HG03097 (cell line): ENCODE data around the gene GADD45B.
A peak's percentile ranks its signal among the peaks of the same experiment; 100 is the strongest.
"Not testable (repeated sequence)": the region's sequence is repeated elsewhere in the genome, so short reads cannot be mapped to it uniquely, and the experiment has no call there.

Experiments
- ATAC-seq: cut with Tn5 transposase; IDR thresholded peaks from one replicate; pipeline ENCODE4 v1.9.1; 2021; ENCODE audit not compliant: unreplicated experiment, low FRiP score

The GADD45B gene

DNA sequence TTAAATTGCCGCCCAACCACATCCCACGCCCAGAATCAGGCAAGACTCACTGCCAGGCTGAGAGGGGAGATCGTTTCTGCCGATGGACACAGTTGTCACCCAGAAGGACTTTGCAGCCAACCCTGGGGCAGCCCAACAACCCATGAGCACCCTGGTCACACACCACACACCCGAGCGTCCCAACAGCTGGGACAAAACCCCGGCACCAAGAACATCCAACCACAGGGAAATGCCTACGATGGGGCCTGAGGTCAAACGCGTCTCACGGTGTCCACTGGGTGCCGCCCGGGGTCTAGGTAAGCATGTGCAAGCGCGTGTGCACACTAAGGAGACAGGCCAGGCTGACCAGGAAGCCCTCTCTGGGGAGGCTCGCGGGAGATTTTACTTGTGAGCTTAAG lies 32.1 kb upstream of the GADD45B start:
- no peak for ATAC-seq

GRCh38 chr19:2444251-2445002 lies 31.5 kb upstream of the GADD45B start:
- ATAC-seq: no peak

- no peak for ATAC-seq
Measured at GRCh38 chr19:2446381-2446780, 29.5 kb upstream of the GADD45B start.

DNA sequence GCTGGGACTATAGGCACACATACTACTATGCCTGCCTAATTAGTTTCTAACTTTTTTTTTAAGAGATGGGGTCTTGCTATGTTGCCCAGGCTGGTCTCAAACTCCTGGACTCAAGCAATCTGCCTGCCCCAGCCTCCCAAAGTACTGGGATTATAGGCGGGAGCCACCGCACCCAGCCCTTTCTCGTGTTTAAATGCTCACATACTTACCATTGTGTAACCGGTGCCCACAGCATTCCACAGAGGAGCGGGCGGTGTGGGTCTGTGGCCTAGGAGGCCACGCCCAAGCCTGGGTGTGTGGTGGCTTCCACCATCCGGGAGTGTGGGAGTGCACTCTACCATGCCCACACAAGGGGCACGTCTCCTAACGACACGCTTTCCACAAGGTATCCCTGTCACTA lies 26.9 kb upstream of the GADD45B start:
- no peak for ATAC-seq

DNA sequence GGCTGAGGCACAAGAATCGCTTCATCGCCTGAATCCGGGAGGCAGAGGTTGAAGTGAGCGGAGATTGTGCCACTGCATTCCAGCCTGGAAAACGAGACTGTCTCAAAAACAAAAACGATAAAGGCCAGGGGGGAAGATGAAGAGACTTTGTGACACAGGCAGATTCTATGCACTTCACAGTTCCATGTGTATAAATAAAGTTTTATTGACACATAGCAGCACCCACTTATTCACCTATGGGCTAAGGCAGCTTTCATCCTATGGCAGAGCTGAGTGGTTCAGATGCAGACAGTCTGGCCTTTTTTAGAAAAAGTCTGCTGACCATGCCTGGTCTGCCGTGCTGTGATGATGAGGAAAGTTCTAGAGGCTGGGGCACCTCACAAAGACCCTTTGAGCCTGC lies 24.8 kb upstream of the GADD45B start:
- no peak for ATAC-seq

DNA sequence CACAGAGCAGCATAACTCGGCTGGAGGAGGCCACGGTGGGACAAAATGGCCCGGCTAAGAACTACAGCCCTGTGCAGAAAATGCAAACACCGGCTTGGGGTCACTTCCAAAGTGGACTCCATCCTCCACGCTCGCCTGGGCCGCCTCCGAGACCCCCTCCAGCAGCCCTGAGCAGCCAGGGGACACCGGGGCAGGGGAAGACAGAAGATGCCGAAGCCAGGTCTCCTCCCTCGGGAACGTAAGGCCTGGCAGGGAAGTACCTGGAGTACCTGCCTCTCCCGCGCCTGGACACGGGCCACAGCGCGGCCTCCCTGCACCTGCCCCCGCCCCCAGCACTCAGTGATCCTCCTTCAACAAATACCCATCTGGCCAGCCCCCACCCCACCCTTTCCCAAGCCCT lies 24.2 kb upstream of the GADD45B start:
- no peak for ATAC-seq

- no peak for ATAC-seq
Measured at GRCh38 chr19:2453431-2454025, 22.4 kb upstream of the GADD45B start.

- ATAC-seq: no peak
Measured at GRCh38 chr19:2454199-2454961, 21.5 kb upstream of the GADD45B start.

GRCh38 chr19:2454962-2455850 lies 20.7 kb upstream of the GADD45B start:
- no peak for ATAC-seq

DNA sequence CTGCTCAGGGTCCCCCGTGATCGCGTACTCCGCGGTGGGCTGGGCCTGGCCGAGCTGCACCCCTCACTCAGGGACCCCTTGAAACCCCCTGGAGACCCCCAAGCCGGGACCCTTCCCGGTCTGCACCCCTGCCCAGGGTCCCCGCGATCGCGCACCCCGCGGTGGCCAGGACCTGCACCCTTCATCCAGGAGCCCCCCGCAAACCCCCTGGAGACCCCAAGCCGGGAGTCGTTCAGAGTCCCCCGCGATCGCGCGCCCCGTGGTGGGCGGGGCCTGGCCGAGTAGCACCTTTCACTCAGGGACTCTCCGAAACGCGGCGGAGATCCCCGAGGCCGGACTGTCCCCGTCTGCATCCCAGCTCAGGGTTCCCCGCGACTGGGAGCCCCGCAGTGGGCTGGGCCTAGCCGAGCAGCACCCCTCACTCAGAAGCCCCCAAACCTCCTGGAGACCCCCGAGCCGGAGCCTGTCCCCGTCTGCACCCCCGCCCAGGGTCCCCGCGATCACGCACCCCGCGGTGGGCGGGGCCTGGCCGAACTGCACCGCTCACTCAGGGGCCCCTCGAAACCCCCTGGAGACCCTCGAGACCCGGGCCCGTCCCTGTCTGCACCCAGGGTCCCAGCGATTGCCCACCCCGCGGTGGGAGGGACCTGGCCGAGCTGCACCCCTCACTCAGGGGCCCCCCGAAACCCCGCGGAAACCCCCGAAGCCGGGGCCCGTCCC lies 19.9 kb upstream of the GADD45B start:
- peak; percentile 23 for ATAC-seq

- ATAC-seq: no peak
Measured at GRCh38 chr19:2457394-2458037, 18.4 kb upstream of the GADD45B start.

- ATAC-seq: no peak
Measured at GRCh38 chr19:2458054-2458453, 17.9 kb upstream of the GADD45B start.

GRCh38 chr19:2458776-2459175 lies 17.2 kb upstream of the GADD45B start:
- not testable (repeated sequence) for ATAC-seq

- no peak for ATAC-seq
Measured at GRCh38 chr19:2460245-2460644, 15.7 kb upstream of the GADD45B start.

DNA sequence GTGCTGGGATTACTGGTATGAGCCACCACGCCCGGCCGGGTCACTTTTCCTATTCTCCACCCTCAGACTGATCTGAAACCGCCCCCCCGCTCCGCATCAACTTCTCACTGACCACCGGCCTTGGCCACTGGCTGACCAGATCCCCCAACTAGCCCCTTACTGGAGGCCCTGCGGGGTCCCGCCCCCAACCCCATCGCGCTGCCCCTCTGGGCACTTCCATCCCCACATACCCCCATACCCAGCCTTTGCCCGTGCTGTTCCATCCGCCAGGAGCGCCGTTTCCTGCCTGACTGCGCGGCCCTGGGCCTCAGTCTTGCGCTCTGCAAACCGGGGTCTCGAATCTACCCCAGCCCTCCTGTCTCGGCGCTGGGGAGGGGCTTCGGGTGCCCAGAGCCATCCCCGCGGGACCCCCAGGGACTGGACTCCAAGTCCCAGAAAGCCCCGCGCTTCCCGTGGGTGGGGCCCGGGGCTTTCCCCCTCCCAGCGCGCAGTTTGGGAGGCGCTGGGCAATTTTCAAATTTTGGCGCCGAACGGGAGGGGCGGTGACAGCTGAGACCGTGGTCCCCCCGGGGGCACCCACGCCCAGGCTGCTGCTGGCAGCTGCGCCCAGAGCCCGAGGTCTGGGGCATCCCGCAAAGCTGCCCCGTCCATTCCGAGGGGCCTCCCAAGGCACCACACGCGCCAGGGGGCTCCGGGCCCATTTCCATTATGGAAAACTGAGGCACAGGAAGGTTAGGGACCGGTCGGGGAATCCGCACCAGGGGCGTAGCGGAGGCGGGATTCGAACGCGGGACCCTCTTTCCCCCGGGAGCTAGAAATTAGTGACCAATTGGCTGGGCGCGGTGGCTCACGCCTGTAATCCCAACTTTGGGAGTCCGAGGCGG lies 13.9 kb upstream of the GADD45B start:
- no peak for ATAC-seq

DNA sequence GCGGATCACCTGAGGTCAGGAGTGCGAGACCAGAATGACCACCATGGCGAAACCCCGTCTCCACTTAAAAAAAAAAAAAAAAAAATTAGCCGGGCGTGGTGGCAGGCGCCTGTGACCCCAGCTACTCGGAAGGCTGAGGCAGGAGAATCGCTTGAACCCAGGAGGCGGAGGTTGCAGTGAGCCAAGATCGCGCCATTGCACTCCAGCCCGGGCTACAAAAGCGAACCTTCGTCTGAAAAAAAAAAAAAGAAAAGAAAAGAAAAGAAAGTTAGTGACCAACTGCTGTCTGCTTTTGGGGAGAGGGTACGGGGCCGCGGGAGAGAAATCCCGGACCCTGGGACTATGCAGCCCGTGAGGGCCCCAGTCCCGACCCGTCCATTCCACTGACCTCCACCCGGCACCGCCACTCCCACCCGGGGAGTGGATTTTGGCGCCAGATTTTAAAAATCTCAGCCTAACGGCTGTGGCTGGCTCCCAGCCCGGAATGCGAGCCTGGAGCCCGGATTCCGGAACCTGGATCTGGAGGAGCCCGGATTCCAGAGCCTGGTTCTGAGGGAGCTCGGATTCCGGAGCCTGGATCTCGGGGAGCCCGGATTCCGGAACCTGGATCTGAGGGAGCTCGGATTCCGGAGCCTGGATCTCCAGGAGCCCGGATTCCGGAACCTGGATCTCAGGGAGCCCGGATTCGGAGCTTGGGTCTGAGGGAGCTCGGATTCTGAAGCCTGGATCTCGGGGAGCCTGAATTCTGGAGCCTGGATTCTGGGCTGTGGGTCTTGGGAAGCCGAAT lies 13.1 kb upstream of the GADD45B start:
- no peak for ATAC-seq

- not testable (repeated sequence) for ATAC-seq
Measured at GRCh38 chr19:2463694-2464093, 12.2 kb upstream of the GADD45B start.

DNA sequence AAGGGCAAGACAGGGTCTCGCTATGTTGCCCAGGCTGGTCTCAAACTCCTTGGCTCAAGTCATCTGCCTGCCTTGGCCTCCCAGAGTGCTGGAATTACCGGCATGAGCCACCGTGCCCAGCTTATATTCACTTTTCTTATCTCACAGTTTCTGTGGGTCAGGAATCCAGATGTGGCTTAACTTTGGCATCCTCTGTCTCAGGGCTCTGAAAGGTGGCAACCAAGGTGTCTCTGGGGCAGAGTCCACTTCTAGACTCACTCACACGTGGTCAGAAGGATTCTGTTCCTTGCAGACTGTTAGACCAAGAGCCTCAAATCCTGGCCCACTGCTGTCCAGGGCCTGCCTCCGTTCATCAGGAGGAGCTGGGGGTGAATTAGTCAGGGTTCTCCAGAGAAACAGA lies 11.5 kb upstream of the GADD45B start:
- ATAC-seq: no peak
